Measurements from ENCODE around the gene ATP6V1G2.

GRCh38 chr6:31525932-31526591, 20.3 kb downstream of the ATP6V1G2 start:
- TF ChIP-seq CTCF (conservative IDR thresholded peaks at IDR 0.05; ENCODE audit: low read depth, low read length) (no peak), RAD21 (IDR thresholded peaks at IDR 0.05; ENCODE audit: low read length) (no peak), SMC3 (IDR thresholded peaks at IDR 0.05; ENCODE audit: low read depth, low read length) (no peak), MAFK (IDR thresholded peaks at IDR 0.05; ENCODE audit: low read depth, low read length) (no peak), CHD1 (IDR thresholded peaks at IDR 0.05; ENCODE audit: low read depth, low read length) (no peak)
